GM19452 (cell line): ENCODE data around the gene GPHA2.

ENCODE experiments used
- ATAC-seq: cut with Tn5 transposase; IDR thresholded peaks from one replicate; pipeline ENCODE4 v1.9.1; 2021; ENCODE audit not compliant: unreplicated experiment

Gene GPHA2

DNA sequence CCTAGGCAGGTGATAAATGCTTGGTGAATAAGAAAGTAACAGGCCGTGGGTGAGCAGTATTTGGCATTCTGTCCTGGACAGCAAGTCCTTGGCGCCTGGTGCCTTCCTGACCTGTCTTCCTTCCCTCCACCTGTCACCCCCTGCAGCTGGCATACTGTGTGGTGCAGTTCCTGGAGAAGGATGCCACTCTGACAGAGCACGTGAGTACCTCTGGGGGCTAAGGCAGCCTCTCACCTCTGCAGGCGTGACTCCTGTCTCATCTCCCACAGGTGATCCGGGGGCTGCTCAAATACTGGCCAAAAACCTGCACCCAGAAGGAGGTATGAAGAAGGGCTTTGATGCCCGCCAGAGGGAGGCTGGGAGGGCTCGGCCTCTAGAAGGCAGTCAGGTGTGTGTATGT is 4.4 kb downstream of the GPHA2 start:
- ATAC-seq: no peak

DNA sequence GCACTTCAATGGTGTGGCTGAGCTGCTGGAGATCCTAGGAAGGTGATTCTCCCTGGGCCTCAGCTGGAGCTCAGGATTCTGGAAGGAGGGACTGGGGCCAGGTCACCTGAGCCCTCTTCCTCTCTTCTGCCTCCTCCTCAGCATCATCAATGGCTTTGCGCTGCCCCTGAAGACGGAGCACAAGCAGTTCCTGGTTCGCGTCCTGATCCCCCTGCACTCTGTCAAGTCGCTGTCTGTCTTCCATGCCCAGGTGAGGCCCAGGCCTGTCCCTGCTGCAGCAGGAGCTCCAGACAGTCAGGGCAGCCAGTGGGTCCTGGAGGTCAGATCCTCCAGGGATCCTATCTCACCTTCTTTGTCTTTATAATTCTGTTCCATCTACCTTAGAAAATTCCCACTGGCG is 5.4 kb downstream of the GPHA2 start:
- ATAC-seq: no peak

- no peak for ATAC-seq
Measured at GRCh38 chr11:64929625-64930024, 6.1 kb downstream of the GPHA2 start.

DNA sequence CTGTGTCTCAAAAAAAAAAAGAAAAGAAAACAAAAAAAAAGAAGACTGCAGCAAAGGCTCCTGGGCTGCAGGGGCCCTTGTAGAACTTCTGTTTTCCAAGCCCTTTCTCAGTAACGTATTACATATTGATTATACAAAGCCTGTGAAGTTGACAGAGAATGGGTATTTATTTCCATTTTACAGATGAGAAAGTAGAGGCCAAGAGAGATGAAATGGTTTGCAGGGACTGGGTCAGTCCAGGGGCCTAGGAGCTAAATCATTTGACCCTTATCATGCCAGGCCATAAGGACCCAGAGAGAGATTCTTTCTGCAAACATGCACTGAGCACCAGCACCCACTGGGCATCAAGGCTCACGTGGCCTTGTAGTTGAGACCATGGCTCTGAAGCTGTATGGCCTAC is 6.7 kb downstream of the GPHA2 start:
- no peak for ATAC-seq

DNA sequence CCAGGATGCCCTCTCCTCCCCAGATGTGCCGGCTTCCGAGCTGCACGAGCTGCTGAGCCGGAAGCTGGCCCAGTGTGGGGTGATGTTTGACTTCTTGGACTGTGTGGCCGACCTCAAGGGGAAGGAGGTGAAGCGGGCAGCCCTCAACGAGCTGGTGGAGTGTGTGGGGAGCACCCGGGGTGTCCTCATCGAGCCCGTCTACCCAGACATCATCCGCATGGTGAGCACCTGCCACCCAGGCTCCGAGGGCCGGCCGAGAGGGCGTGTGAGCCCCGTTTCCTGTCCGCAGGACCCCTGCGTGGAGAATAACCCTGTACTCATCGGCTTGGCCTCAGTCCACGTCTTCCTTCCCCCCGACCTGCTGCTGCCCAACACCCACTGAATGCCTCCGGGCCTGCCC is 9.0 kb downstream of the GPHA2 start:
- ATAC-seq: no peak

GRCh38 chr11:64925536-64926436 is 9.9 kb downstream of the GPHA2 start:
- ATAC-seq: no peak

DNA sequence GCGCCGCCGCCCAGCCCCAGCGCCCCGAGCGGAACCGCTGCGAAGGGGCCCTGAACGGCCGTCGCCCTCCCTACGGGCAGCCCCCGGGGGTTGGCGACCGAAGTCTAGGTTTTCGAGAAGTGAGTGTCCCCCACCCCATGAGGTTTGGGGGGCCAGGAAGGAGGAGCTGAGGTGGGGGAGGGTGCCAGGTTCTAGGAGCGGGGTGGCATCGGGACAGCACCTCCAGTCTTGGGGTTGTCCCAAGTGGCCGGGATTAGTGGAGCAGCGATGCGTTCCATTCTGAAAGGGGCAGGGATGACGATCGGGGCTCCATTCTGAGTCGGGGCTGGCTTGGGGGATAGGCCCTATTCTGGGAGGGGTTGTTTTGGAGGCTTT is 10.8 kb downstream of the GPHA2 start:
- no peak for ATAC-seq

GRCh38 chr11:64923944-64924909 is 11.5 kb downstream of the GPHA2 start, which contains the start of gene PPP2R5B:
PPP2R5B (plus strand) TSS chr11:64924689; CDS start chr11:64925735, 1,046 bp downstream.
- peak; percentile 79 for ATAC-seq

DNA sequence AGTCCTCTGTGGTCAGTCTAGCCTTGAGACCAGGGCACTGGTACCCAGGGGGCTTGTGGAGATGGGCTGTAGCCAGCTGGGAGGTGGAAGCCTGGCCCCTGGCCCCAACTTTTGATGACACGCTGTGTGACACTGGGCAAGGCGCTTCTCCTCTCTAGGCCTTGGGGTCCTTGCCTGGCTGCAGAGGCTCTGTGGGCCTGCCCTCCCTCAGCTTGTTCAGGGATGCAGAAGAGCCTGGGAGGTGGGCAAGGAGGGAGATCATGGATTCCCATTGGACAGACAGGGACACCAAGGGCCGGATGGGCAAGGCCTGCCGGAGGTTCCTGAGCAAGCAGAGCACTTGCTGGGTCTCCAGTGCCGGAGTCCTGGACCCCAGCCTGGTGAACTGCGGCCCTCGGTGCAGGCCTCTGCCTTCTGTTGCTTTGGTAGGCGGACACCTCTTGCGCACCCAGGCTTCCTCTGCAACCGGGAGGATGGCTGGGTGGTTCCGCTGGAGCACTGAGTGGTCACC is 12.5 kb downstream of the GPHA2 start:
- no peak for ATAC-seq

- no peak for ATAC-seq
Measured at GRCh38 chr11:64921384-64921783, 14.3 kb downstream of the GPHA2 start.

GRCh38 chr11:64920124-64920523 is 15.6 kb downstream of the GPHA2 start:
- ATAC-seq: no peak

- ATAC-seq: no peak
Measured at GRCh38 chr11:64919627-64920026, 16.1 kb downstream of the GPHA2 start.

GRCh38 chr11:64918017-64918416 is 17.7 kb downstream of the GPHA2 start:
- no peak for ATAC-seq

GRCh38 chr11:64917663-64917995 is 18.1 kb downstream of the GPHA2 start:
- ATAC-seq: no peak

GRCh38 chr11:64916775-64917662 is 18.7 kb downstream of the GPHA2 start, which contains the start of gene ATG2A:
ATG2A (minus strand) TSS chr11:64917209; CDS start chr11:64917135, 74 bp downstream.
- ATAC-seq: peak; percentile 91

DNA sequence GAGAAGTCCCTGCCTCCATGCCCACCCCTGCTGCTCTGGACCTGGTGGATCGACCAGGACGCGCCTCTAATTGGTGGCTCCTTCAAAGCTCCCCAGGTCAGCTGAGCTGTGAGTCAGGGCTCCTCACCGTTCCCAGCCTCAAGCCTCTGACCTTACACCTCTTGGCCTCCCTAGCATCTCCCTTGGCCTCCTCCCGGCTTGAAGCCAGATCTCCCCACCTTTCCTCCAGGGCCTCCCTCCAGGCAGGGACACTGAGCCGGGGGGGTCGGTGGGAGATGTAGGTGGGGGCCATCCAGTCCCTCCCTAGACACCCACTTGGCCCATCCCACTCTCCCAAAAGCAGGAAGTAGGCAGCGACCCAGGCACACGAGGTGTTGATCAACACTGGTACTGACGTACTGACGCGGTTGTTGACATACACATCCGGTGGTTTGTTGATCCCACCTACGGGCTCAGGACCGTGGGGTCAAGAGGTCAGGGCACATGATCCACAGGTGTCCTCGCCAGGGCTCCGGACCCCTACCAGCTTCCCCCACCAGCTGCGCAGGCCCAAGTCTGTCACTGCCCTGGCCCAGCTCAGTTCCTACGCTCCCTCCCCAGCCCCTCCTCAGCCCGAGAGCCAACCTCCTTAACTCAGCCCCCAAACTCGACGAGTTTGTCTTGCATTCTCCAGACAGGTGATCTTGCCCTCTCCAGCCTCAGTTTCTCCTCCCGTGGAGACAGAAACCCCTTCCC is 19.5 kb downstream of the GPHA2 start:
- ATAC-seq: peak; percentile 18

DNA sequence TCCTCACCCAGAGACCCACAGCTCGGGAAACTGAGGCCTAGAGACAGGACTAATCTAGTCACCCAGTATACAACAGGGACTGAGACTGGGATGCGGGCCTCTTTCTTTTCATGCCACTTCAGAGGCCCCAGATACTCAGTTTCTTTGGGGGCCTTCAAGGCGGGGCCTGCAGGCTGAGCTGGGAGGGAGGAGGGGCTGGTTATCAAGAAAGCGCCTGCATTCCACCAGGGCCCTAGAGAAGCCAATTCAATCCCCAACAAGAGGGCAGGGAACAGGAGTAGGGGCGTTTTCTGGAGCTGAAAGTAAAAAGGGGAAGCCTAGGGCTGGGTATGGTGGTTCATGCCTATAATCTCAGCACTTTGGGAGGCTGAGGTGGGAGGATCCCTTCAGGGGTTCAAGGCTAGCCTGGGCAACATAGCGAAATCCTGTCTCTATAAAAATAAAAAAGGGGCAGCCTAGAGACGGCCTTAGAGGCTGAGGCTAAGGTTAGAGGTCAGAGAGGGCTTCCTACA is 20.3 kb downstream of the GPHA2 start:
- no peak for ATAC-seq

DNA sequence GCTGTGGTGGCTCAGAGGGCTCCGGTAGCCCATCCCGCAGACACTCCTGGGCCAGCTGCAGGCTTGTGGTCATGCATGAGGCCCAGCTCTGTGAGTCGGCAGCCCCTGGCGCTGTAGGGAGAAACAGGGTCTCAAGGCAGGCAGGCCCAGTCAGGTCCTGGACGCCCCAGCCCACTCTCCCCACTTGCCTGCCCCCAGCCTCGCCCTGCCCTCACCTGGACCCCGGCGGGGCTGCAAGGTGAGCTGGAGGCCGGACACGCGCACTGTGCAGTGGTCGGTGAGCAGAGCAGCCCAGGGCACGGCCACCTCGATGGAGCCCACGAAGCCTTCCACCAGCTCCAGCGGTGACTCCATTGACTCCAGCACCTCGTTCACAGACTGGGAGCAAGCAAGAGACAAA is 21.6 kb downstream of the GPHA2 start:
- ATAC-seq: no peak

DNA sequence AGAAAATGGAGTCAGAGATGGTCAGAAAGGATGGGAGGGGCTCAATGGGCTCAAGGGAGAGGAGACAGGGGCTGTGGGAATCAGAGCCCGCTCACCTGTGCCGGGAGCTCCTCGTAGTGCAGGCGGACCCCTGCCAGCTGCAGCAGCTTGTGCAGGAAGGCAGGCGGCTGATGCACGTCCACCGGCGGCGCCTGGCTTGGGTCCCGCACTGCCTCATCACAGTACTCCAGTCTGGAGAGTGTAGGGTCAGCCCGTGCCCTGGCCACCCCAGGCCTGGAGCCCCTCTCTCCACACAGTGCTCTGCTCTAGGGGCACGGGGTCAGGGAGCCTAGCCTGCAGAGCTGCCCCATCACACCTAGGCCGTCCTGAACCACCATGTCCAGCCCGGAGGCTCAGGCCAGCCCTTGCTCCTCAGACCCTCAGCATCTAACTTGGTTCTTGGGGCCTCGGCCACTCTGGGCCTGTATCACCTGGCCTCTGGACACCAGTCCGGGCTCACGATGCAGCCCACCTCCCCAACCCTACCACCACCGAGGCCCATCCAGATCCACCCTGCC is 22.4 kb downstream of the GPHA2 start:
- ATAC-seq: no peak
